PC-3 (cell line): Measurements from ENCODE around the gene CD248. TPM values are rescaled to one million over a fixed set of nuclear protein-coding genes. Genes with fewer than 3 reads are reported as not detected.

Source experiments
- ATAC-seq: fragments of 200-7000 bp; cut with Tn5 transposase; 2 replicates; pipeline ENCODE4 v1.9.1; 2020; ENCODE audit warnings: mild to moderate bottlenecking, moderate library complexity
- BruUV-seq: library from RNA; stranded (reverse); fragments of 400-500 nt; replicated peaks from 2 replicates; lab custom pipeline; 2021; lab: Mats Ljungman, UMichigan
- CTCF ChIA-PET: fragments of 300-600 bp; sonication (Branson Sonifier 250); formaldehyde crosslinking; loops from one replicate; lab custom pipeline; 2022; ENCODE audit warnings: antibody characterized with exemption; lab: Charles Lee
- POLR2A ChIA-PET: fragments of 300-600 bp; sonication (Branson Sonifier 250); formaldehyde crosslinking; loops from one replicate; lab custom pipeline; 2022; ENCODE audit warnings: antibody characterized with exemption; ENCODE audit not compliant: unreplicated experiment; lab: Charles Lee
- DNase-seq: peaks from one replicate; pipeline ENCODE4 v3.0.0-alpha.2; 2015
- H2AFZ ChIP-seq: fragments of 300-600 bp; sonication (generic); 2 replicates; pipeline ENCODE4 v1.6.0; 2016; ENCODE audit warnings: antibody characterized with exemption, low read length
- H3F3A ChIP-seq: fragments of 300-600 bp; sonication (generic); one replicate; pipeline ENCODE4 v1.6.0; 2017; ENCODE audit warnings: antibody characterized with exemption, low read length, control low read depth, mild to moderate bottlenecking; ENCODE audit not compliant: unreplicated experiment
- H3K27ac ChIP-seq: fragments of 300-600 bp; sonication (generic); 2 replicates; pipeline ENCODE4 v1.5.1; 2016; ENCODE audit warnings: mild to moderate bottlenecking, low read length
- H3K27me3 ChIP-seq: fragments of 300-600 bp; sonication (generic); 2 replicates; pipeline ENCODE4 v1.6.1; 2016; ENCODE audit warnings: low read length, mixed read lengths
- H3K36me3 ChIP-seq: fragments of 300-600 bp; sonication (generic); 2 replicates; pipeline ENCODE4 v1.6.1; 2016; ENCODE audit warnings: low read depth, mixed run types, low read length, mixed read lengths
- H3K4me1 ChIP-seq: fragments of 300-600 bp; sonication (generic); 2 replicates; pipeline ENCODE4 v1.5.1; 2016; ENCODE audit warnings: low read length; ENCODE audit not compliant: insufficient read depth
- H3K4me2 ChIP-seq: fragments of 300-600 bp; sonication (generic); 2 replicates; pipeline ENCODE4 v1.6.0; 2016; ENCODE audit warnings: low read length
- H3K4me3 ChIP-seq: fragments of 300-600 bp; sonication (generic); 2 replicates; pipeline ENCODE4 v1.5.1; 2016; ENCODE audit warnings: mild to moderate bottlenecking, low read length, mixed read lengths
- H3K79me2 ChIP-seq: fragments of 300-600 bp; sonication (generic); 2 replicates; pipeline ENCODE4 v1.6.1; 2017; ENCODE audit warnings: low read length, mixed read lengths
- H3K9ac ChIP-seq: fragments of 300-600 bp; sonication (generic); 2 replicates; pipeline ENCODE4 v1.6.0; 2016; ENCODE audit warnings: mild to moderate bottlenecking, low read length
- H3K9me2 ChIP-seq: fragments of 300-600 bp; sonication (generic); replicated peaks from 2 replicates; pipeline ENCODE4 v1.6.1; 2016; ENCODE audit warnings: mixed run types, low read length, mixed read lengths
- H3K9me3 ChIP-seq: fragments of 300-600 bp; sonication (generic); 2 replicates; pipeline ENCODE4 v1.6.1; 2016; ENCODE audit warnings: low read length, mixed read lengths
- H4K20me1 ChIP-seq: fragments of 300-600 bp; sonication (generic); 2 replicates; pipeline ENCODE4 v1.6.1; 2016; ENCODE audit warnings: low read length, mixed read lengths
- EZH2 ChIP-seq: fragments of 300-600 bp; sonication (generic); IDR thresholded peaks from one replicate; pipeline ENCODE4 v1.6.1; 2017; ENCODE audit warnings: antibody characterized with exemption, mild to moderate bottlenecking, low read length; ENCODE audit not compliant: unreplicated experiment
- EZH2phosphoT487 ChIP-seq: fragments of 300-600 bp; sonication (generic); IDR thresholded peaks from 2 replicates; pipeline ENCODE4 v1.6.1; 2018; ENCODE audit warnings: mild to moderate bottlenecking, antibody characterized with exemption, low read length, borderline replicate concordance
- intact Hi-C: fragments of 100-400 bp; cut with micrococcal nuclease; formaldehyde crosslinking; loops from 2 replicates; pipeline ENCODE4 v1.9.0; 2023
- total RNA-seq: library from RNA; depleted of rRNA; stranded (reverse); fragments of >200 nt; gene quantifications from 2 replicates; pipeline ENCODE4 v1.2.3, GENCODE V29; 2014
- TF ChIP-seq, protein P1 (sequence below): fragments of 300-600 bp; sonication (generic); conservative IDR thresholded peaks from 2 replicates; pipeline ENCODE4 v1.5.1; 2017; ENCODE audit warnings: antibody characterized with exemption, low read depth, mild to moderate bottlenecking, low read length

Gene CD248
- total RNA-seq, 1 experiment from 2014 or later, result not detected

GRCh38 chr11:66289548-66290329 is 27.1 kb downstream of the CD248 start:
- TSS peak; percentile 96 for BruUV-seq
- H3K4me3 ChIP-seq, result peak overlapping the region; percentile 90
- ChIA-PET POLR2A (interaction anchor here (0.5 to 1.6 kb wide), 10 partner anchors 7 to 224 kb away, joined by 3 to 11 read pairs (median 4); partner anchors contain the start of genes DPP3 and RIN1), CTCF (interaction anchor here (0.6 to 1.4 kb wide), 4 partner anchors 23 to 1343 kb away, joined by 3 to 6 read pairs (median 4); partner anchors contain the start of gene RIN1)
- peak; percentile 22 for DNase-seq
- peaks cover 23% of the 10 kb centered on the region for H3K79me2 ChIP-seq
- no peaks in the 10 kb centered on the region for H3K36me3 ChIP-seq
- H3K27ac ChIP-seq, result peak overlapping the region; percentile 60
- peak overlapping the region; percentile 61 for H2AFZ ChIP-seq
- peak overlapping the region; percentile 91 for H3K4me2 ChIP-seq
- peak; percentile 46 for ATAC-seq
- TF ChIP-seq EZH2 (no peak), EZH2phosphoT487 (no peak)
- TF ChIP-seq, protein P1, sequence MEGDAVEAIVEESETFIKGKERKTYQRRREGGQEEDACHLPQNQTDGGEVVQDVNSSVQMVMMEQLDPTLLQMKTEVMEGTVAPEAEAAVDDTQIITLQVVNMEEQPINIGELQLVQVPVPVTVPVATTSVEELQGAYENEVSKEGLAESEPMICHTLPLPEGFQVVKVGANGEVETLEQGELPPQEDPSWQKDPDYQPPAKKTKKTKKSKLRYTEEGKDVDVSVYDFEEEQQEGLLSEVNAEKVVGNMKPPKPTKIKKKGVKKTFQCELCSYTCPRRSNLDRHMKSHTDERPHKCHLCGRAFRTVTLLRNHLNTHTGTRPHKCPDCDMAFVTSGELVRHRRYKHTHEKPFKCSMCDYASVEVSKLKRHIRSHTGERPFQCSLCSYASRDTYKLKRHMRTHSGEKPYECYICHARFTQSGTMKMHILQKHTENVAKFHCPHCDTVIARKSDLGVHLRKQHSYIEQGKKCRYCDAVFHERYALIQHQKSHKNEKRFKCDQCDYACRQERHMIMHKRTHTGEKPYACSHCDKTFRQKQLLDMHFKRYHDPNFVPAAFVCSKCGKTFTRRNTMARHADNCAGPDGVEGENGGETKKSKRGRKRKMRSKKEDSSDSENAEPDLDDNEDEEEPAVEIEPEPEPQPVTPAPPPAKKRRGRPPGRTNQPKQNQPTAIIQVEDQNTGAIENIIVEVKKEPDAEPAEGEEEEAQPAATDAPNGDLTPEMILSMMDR, result no peak
- H3K9me3 ChIP-seq, result no peaks in the 10 kb centered on the region
- no peaks in the 10 kb centered on the region for H4K20me1 ChIP-seq
- H3K27me3 ChIP-seq, result peaks cover 12% of the 10 kb centered on the region
- intact Hi-C loops, result no loop called here
- no peaks in the 10 kb centered on the region for H3F3A ChIP-seq
- peaks cover 18% of the 10 kb centered on the region for H3K4me1 ChIP-seq
- H3K9me2 ChIP-seq, result no peaks in the 10 kb centered on the region
- H3K9ac ChIP-seq, result peak overlapping the region; percentile 94

GRCh38 chr11:66288671-66289547 is 27.9 kb downstream of the CD248 start, which contains the start of gene YIF1A:
Gene YIF1A (minus strand): TSS chr11:66289143. CDS start chr11:66288985, 158 bp downstream.
- H4K20me1 ChIP-seq, result no peaks in the 10 kb centered on the region
- BruUV-seq, result no TSS peak
- H3K36me3 ChIP-seq, result no peaks in the 10 kb centered on the region
- H3K27ac ChIP-seq, result peak within 1 kb of the TSS; percentile 70
- H3F3A ChIP-seq, result no peaks in the 10 kb centered on the region
- H3K4me2 ChIP-seq, result peak within 1 kb of the TSS; percentile 97
- DNase-seq (peak; percentile 100), ATAC-seq (peak; percentile 97)
- H2AFZ ChIP-seq, result peak within 1 kb of the TSS; percentile 78
- H3K9me3 ChIP-seq, result no peaks in the 10 kb centered on the region
- POLR2A ChIA-PET, result interaction anchor here (0.5 to 1.6 kb wide), 10 partner anchors 7 to 223 kb away, joined by 3 to 11 read pairs (median 4); partner anchors contain the start of genes DPP3 and RIN1
- H3K27me3 ChIP-seq, result peaks cover 12% of the 10 kb centered on the region
- H3K9me2 ChIP-seq, result no peaks in the 10 kb centered on the region
- CTCF ChIA-PET, result interaction anchor here (0.6 to 1.4 kb wide), 4 partner anchors 24 to 1344 kb away, joined by 3 to 6 read pairs (median 4); partner anchors contain the start of gene RIN1
- H3K9ac ChIP-seq, result peak within 1 kb of the TSS; percentile 94
- H3K4me1 ChIP-seq, result peaks cover 18% of the 10 kb centered on the region
- intact Hi-C loops, result no loop called here
- H3K79me2 ChIP-seq, result peaks cover 23% of the 10 kb centered on the region
- TF ChIP-seq EZH2, result no peak
- peak within 1 kb of the TSS; percentile 90 for H3K4me3 ChIP-seq
